DMS114 treated with DMSO at 0.1 percent for 48 hours (cell line): ENCODE measurements around the gene PIGT.

Experiments used
- DNase-seq: peaks from one replicate; lab custom pipeline; 2025; ENCODE audit not compliant: unreplicated experiment; lab: John Stamatoyannopoulos, UW

PIGT gene

DNA sequence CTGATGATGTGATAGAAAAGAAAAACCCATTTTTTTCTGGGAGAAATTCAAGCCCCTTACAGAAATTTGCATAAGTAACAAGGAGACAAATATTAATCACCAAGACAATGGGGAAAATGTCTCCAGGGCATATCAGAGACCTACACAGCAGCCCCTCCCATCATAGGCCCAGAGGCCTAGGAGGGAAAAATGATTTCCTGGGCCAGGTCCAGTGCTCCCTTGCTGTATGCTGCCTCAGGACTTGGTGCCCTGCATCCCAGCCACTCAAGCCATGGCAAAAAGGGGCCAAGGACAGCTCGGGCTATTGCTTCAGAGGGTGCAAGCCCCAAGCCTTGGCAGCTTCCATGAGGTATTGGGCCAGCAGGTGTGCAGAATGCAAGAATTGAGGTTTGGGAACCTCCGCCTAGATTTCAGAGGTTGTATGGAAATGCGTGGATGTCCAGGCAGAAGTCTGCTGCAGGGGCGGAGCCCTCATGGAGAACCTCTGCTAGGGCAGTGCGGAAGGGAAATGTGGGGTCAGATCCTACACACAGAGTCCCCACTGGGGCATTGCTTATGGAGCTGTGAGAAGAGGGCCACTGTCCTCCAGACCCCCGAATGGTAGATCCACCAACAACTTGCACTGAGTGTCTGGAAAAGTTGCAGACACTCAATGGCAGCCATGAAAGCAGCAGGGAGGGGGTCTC is 15.5 kb upstream of the PIGT start:
- DNase-seq: no peak

DNA sequence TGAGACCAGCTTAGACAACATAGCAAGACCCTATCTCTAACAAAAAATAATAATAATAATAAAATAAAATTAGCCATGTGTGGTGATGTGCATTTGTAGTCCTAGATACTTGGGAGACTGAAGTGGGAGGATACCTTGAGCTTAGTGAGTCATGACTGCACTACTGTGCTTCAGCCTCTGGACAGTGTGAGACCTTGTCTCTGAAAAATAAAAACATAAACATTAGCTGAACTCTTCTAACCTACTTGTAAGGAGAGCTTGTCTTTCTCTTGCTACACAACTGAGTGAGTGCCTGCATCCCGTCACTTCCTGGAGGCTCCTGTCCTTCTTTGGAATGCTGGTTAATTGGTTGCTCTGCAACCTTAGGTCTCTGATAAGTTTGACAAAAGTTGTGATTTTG is 13.0 kb upstream of the PIGT start:
- DNase-seq: no peak

DNA sequence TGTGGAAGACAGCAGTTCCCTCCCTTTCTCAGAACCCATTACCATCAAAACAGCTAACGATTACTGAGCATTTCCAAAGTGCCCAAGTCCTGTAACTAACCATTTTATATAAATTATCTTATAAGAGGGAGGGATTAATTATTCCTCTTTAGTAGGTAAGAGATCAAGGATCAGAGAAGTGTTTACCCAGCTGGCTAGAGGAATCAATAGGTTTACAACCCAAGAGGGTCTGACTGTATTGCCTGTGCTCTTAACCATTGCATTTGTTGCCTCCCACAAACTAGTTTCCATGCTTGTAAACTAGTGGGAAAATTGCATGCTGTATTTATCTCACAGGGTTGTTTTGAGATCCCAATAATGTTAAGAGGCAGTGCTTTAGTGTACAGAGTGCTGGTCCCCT is 11.5 kb upstream of the PIGT start:
- no peak for DNase-seq

DNA sequence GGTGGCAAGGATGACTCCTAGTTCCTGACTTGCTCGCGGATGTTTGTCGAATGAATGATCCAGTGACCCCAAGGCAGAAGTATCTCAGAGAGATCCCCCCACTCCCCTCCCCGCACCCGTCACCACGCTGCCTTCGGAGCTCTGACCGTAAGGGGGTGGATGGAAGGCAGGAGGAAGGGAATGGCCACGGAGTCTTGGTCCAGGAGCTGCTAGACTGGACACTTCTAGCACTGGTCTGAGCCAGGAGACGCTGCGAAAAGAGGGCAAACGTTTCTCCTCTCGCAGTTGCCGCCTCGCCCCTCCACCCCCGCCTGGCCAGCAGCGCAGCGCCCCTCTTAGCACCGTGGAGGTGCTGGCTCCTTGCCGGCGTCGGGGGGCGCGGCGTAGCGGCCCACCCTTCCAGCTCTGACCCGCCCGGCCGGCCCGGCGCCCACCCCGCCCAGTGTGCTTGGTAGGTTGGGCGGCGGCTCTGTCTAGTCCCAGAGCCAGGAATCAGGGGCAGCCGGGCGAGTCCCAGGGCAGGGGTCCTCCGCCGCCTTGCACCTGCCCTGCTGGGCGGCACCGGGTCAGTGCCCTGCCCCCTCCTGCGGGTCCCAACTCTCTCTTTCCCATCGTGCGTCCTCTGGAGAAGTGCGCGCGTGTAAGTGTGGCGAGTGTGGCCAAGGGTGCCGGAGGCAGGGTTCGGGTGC is 10.2 kb upstream of the PIGT start:
- no peak for DNase-seq

DNA sequence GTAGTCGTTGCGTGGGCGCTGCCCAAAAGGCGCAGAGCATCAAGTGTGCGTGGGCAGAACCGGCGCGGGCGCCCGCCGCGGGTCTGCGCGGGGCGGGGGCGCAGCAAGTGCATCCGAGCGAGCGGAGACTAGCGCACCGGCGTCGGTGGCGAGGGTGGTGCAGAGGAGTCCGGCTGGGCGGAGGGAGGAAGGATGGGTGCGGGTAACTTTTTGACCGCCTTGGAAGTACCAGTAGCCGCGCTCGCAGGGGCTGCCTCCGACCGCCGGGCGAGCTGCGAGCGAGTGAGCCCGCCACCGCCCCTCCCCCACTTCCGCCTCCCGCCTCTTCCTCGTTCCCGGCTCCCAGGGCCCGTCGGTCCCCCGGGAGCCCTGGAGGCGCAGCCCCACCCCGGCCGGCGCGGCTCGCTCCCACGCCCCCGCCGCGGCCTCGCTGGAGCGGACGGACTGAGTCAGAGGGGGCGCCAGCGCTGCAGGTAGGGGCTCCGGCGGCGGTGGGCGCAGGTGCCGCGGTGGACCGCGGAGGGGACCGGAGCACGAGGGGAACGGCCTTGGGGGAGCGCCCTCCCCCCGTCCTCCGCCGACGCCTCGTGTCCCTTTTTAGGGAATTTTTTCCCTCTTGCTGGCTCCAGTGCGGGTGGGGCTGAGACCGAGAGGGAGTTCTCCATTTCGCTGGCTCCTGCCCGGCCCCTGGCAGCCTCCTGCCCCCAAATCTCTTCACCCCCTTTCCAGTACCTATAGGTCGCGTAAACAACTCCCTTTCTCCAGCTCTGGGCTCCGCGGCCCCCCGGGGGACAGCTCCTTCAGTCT is 9.5 kb upstream of the PIGT start:
- peak; percentile 3 for DNase-seq

DNA sequence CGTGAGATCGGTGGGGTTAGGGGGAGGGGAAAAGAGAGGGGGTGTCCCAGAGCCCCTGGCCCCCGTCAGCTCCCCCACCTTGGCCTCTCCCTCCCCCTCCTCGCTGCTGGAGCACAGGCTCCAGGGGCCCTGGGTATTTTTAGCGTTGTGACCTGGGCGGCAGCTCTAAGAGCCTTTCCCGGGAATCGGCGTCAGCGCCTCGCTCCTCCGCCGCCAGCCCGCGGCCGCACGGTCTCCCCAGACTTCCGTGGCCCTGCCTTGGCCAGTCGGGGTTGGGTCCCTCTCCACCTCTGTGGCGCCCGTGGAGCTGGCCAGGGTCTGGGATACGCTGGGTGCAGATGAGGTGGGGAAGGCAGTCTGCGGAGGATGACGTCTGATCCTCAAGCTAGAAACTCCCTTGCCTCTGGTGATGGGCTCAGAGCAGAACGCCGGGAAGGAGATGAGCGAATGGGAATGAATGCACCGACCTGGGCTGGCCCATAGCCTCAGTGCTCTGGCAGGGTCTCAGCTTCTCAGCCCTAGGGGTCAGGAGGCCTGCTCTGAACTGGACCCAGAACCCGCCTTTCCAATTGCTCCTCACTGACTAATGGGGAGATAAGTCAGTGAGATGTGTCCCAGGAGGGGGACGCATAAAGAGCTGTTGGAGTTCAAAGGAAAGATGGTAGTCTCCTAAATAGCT is 8.7 kb upstream of the PIGT start:
- DNase-seq: no peak

DNA sequence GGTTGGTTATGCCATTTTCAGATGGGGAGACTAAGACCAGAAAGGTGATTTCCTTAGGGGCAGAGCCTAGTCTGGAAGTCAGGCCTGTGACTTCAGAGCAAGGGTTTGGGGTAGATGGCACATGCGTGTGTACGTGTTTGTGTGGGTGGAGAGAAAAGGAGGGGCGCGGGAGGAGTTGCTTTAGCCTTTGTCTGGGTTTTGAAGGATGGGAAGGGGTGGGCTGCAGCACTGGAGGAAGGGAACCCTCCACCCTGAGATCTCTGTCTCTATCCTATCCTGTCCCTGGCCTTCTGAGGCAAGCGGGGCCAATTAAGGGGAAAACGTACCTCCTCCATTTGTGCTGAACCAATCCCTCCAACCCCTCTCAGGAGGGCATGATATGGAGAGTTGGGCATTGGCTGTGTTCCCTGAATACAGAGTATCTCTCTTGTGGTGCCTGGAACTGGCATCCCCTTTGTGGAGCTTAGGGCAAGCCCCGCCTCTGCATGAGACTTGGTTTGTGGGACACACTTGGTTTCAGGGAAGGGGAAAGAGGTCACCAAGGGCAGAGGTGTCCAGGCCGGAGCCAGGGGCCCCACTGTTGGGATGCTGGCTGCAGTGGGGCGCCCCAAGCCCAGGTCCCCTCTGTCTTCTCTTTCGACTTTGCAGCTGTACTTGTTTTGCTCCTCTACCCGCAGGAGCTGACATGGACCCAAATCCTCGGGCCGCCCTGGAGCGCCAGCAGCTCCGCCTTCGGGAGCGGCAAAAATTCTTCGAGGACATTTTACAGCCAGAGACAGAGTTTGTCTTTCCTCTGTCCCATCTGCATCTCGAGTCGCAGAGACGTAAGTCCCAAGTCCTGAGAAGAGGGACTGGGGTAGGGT is 7.9 kb upstream of the PIGT start, which contains the start of gene DBNDD2:
Gene DBNDD2, plus strand, starts transcription at position 507 of the 863 bp plus-strand sequence. Its CDS starts 179 bp downstream, at position 686.
- no peak for DNase-seq

DNA sequence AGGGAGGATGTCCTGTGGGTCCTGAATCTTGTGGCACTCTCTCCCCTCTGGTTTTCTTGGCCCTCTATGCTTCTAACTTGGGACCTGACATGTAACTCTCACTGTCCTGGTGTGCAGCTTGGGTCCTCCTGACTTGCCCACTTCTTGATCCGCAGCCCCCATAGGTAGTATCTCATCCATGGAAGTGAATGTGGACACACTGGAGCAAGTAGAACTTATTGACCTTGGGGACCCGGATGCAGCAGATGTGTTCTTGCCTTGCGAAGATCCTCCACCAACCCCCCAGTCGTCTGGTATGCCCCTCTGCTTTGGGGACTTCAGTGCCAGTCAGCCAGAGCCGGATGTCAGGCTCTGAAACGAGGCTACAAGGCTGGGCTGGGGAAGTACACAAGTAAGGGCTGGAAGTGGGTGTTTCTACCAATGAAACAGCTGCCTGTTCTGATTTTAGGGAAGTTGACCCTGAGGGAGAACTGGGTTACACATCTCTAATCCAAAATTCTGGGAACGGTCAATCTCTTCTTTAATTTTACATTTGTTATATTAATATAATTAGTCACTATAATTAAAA is 7.2 kb upstream of the PIGT start:
- DNase-seq: no peak

DNA sequence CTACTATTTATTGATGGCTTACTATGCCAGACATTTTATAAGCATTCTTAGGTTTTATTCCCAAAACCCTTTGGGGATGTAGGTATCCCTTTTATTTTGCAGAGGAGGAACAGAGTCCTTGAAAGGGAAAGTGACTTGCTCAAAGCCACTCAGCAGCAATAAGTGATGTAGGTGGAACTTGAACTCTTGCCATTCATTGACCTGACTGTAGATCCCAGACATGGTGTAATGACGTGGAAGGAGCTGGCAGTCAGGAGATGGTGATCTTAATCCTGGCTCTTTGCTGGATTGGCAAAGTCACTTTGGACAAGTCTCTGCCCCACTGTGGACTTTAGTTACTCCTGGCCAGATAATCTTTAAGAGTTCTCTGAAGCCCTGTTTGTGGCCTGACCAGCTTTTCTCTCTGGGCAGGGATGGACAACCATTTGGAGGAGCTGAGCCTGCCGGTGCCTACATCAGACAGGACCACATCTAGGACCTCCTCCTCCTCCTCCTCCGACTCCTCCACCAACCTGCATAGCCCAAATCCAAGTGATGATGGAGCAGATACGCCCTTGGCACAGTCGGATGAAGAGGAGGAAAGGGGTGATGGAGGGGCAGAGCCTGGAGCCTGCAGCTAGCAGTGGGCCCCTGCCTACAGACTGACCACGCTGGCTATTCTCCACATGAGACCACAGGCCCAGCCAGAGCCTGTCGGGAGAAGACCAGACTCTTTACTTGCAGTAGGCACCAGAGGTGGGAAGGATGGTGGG is 6.2 kb upstream of the PIGT start:
- DNase-seq: no peak

DNA sequence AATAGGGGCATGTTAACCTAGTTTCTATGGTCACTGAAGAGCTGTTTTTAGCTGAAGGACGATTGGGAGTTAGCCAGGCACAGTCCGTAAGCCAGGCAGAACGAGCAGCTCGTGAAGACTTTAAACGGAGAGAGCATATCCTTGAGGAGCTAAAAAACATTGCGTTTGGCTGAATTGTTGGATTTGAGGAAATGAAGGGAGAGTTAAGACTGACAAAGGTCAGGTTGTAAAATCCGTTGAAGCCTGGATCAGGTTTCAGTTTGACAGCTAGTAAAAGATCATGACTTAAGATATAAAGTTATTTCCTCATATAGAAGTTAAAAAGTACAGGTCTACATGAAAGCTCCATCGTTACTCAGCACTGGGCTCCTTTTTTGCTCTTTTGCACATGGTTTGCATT is 5.1 kb upstream of the PIGT start:
- DNase-seq: no peak

DNA sequence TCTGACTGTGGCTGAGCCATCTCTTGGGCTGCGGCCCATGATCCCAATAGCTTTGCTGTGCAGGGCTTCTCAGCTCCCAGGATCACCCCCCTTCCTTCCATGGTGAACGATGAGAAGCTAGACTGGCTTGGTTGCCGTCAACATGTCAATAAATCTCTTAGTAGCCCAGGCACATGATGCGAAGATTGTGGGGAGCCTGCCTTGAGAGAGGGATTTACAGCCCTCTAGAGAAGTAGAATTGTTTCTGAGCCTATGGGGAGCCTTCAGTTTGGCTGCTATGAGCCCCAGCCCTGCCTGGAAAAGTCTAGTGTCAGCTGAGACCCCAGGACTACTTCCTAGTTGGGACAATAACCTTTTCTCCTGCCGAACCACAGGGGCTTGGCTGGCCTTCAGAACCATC is 3.3 kb upstream of the PIGT start:
- DNase-seq: no peak

DNA sequence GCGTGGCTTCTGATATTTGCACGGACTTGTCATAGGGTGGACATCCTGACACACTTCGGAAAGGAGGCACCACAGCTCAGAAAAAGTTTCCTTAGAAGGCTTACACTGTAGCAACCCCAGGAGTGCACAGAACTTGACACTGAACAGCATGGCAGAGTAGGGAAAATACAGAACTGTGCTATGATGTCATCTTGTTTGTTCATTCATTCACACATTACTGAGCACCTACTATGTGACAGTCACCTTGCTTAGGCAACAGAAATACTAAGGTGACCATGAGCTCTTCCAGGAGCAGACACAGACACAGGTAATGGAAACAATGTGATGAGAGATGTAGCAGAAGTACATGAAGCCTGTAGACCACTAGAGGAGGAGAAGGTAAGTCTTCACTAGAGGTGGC is 2.5 kb upstream of the PIGT start:
- DNase-seq: no peak

DNA sequence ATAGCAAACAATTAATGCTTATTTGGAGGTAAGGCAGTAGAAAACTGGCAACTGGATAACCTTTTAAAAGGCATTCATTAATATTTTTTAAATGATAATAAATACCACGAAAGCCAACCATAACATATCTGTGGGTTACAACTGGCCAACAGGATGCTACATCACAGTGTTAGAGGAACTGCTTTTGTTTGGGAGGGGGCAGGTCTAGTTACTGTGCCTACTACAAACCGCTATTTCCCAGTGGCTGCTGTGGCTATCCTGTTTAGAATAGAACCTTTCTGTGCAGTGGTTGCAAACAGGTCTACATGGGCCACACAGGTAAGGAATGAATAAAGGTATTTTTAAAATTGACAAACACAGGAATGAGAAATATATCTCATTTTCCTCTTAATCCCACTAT is 976 bp downstream of the PIGT start:
- no peak for DNase-seq

DNA sequence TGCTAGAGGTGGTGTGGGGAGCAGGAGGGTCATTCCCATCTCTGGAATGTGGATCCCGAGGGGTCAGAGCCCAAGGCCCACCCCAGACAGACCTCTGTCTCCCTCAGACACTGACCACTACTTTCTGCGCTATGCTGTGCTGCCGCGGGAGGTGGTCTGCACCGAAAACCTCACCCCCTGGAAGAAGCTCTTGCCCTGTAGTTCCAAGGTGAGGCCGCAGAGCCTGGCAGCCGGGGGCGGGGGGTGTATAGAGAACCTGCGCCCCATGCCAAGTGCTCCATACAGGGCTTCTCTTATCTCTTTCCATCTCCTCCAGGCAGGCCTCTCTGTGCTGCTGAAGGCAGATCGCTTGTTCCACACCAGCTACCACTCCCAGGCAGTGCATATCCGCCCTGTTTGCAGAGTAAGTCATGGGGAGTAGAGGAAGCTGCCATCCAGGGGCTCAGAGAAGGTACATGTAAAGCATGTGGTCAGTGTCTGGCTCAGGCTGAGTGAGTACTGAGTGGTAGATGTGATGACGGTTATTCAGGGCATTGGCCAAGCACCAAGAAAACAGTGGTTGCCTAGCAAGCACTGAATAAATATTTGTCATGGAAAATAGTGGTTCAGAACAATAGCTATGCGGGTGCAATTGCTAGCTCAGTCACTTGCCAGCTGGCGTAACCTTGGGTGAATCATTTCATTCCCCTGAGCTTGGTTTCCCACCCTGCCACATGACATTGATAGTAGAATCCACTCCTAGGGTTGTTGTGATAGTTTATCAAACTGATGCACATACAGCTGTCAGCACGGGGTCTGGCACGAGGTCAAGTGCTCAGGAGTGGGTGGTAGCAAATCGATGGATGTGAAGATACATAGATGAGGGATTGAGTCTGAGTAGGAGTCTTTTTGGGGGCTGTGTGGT is 3.5 kb downstream of the PIGT start:
- no peak for DNase-seq

DNA sequence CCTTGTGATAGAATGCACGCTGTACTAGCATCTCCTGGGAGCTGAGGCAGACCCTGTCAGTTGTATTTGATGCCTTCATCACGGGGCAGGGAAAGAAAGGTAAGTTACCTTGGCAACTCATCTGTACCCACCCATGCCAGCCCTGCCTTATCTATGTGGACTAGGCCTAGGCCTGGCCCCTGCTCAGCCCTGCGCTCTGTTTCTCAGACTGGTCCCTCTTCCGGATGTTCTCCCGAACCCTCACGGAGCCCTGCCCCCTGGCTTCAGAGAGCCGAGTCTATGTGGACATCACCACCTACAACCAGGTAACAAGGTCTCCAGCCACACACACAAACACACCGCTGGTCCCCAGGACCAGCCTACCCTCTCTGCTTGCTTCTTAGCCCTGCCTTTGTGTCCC is 4.2 kb downstream of the PIGT start:
- no peak for DNase-seq

DNA sequence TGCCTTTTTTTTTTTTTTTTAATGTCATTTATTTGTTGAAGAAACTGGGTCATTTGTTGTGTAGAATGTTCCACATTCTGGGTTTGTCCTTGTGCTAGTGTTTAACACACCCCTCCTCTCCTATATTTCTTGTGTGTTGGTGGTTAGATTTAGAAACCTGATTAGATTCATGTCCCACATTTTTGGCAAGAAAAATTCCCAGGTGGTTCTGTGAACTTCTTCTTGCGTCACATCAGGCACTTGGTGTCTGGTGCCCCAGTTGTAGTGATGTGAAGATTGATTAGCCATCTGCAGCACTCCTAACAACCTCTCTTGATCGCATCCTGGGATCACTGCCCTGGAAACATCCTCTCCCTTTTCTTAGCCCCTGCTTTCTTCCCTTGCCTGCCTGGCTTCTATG is 7.8 kb downstream of the PIGT start:
- DNase-seq: no peak

DNA sequence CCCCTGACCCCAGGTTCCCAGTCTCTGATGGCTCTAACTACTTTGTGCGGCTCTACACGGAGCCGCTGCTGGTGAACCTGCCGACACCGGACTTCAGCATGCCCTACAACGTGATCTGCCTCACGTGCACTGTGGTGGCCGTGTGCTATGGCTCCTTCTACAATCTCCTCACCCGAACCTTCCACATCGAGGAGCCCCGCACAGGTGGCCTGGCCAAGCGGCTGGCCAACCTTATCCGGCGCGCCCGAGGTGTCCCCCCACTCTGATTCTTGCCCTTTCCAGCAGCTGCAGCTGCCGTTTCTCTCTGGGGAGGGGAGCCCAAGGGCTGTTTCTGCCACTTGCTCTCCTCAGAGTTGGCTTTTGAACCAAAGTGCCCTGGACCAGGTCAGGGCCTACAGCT is 9.6 kb downstream of the PIGT start:
- DNase-seq: no peak

DNA sequence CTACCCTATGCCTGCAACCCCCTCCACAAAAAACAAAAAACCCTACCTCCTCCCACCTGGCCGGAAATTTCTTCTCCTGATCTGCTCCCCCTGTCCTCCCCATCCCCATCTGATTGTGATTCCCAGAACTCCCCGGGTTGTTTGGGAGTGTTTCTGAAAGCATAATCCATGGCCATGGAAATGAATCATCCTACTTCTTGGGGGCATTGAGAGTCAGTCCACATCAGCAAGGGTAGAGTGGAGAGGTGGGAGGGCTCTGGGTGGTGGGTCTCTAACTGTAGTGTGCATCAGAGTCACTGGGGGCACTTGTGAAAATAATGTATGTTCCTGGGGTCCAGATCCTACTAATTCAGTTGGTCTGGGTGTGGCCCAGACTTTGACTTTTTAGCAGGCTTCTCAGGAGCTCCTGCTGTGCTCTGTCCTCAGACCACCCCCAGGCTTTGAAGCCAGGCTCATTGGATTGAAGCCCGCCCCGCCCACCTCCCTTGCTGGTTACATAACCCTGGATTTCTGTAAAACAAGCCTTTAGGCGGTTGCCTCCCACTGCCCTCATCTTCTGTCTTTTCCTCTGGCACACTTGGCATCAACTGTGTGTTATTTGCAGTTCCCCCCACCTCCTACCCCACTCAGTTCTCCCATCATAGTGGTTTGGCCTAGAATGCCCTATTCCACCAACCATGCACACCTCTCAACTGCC is 10.5 kb downstream of the PIGT start:
- no peak for DNase-seq
